Measurements from ENCODE around the gene GPR15.
"Not testable (repeated sequence)": the region's sequence is repeated elsewhere in the genome, so short reads cannot be mapped to it uniquely, and the experiment has no call there.

The GPR15 gene

GRCh38 chr3:98558100-98558827 is 26.5 kb downstream of the GPR15 start:
- no peak for DNase-seq (ENCODE audit: low read depth in 2 of 2)

DNA sequence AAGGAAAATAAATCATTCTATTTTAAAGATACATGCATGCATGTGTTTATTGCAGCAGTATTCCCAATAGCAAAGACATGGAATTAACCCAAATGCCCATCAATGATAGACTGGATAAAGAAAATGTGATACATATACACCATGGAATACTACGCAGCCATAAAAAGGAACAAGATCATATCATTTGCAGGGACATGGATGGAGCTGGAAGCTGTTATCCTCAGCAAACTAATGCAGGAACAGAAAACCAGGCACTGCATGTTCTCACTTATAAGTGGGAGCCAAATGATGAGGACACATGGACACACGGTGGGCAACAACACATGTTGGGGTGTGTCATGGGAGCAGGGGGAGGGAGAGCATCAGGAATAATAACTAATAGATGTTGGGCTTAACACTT is 28.0 kb downstream of the GPR15 start:
- not testable (repeated sequence) for DNase-seq (ENCODE audit: low read depth in 2 of 2)

- DNase-seq (ENCODE audit: low read depth in 2 of 2) = no peak
Observed at GRCh38 chr3:98560911-98561310, 29.1 kb downstream of the GPR15 start.

DNA sequence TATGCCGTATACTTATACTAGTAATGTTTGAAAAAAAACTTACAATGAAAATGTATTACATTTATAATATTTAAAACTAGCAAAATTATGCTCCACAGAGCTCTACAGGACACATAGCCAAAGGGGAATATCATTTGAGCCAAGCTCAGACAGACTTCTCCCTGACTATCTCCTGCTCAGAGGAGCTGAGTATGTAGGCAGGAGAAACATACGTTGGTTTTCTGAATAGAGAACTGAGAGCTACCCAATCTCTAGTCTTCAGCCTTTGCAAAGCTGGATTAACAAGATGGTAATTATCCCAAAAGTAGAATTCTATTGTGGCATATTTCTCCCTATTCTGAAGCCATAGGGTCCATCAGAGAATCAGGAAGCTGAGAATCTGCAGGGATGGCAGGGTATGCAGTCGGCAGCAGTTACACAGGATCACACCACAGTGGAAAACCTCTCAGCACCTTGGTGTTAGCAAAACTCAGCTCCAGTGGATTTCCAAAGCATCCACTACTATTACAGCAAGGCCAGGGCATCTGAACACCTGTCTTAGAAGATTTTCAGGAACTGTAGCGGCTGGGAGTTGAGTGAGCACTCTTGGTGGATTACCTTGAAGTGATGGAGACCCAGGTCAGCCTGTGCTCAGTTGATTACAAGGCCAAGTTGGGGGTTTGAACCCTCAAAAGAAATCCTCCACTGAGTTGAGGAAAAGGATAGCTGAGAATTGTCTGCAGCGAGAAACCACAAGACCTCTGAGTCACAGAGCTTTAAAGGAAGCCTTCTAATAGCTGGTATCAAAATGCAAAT is 30.1 kb downstream of the GPR15 start:
- no peak for DNase-seq (ENCODE audit: low read depth in 2 of 2)

DNA sequence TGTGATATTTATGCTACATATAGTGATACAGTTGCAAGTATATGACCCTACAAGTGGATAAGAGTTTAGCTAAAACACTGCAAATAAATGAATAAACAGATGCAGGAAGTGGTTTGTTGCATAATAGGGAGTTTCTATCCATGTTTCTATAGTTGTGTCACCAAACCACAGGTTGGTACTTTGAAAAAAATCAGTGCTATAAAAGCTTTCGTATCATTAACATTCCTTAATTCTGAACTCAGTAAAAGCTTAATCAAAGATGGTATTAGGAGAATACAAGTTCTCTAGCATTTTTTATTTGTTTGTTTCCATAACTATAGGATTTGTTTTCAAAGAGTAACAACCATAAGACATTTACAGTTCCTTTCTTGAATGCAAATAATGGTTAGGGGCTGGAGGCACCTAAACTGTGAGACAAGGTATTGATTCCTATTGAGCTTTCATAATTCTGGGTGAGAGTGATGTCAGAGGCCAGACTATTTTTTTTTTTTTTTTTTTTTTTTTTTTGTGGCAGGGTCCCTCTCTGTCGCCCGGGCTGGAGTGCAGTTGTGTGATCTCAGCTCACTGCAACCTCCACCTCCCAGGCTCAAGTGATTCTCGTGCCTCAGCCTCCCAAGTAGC is 32.0 kb downstream of the GPR15 start:
- no peak for DNase-seq (ENCODE audit: low read depth in 2 of 2)

DNA sequence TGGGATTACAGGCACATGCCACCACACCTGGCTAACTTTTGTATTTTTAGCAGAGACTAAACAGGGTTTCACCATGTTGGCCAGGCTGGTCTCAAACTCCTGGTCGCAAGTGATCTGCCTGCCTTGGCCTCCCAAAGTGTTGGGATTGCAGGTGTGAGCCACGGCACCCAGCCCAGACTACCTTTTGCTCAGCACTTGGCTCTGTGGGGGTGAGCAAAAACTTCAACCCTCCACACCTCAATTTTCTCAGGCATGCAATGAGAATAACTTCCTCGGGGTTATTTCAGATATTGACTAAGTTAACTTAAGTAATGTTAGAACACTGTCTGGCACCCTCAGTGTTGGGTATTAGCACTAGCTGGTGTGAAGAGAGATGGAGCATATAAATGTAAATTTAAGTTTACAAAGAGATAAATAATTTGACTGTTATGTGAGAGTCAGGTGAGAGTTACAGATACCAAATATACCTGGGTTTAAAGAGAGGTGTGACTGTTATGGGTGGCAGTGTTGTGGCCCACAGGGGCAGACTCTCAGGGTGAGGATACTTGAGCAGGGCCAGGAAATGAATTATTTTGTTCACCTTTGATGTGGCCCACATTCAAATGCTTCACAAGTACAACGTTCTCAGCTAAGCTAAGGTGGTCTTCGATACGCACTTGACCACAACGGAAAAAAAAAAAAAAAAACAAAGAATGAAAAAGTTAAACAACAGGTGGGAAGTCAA is 32.7 kb downstream of the GPR15 start:
- DNase-seq (ENCODE audit: low read depth in 2 of 2) = no peak

GRCh38 chr3:98565237-98565643 is 33.5 kb downstream of the GPR15 start:
- no peak for DNase-seq (ENCODE audit: low read depth in 2 of 2)

GRCh38 chr3:98565843-98566242 is 34.1 kb downstream of the GPR15 start:
- no peak for DNase-seq (ENCODE audit: low read depth in 2 of 2)

DNA sequence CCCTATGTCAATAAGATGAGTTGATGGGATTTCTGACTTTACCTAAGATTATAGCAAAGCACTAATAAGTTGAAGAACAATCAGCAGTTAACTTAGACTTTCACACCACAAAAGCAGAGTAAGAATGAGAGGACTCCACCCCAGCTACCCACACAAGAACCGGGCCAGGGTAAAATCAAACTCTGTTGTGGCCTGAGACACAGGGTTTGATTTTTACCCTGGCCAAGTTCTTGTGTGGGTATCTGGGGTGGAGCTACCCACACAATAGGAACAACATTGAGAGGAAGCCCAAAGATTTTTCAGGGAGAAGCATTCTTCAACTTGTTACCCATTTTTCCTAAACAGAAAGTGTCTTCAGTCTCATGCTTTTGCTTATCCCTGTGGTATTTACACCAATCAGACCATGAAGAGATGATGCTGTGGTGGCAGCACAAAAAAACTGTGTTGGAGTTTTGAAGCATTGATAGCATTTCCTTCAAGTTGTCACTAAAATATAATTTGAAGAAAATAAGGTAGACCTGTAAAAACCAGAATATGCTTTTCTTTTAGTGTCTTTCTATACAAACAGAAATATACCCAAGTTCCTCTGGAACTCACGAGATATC is 36.0 kb downstream of the GPR15 start:
- no peak for DNase-seq (ENCODE audit: low read depth in 2 of 2)

- DNase-seq (ENCODE audit: low read depth in 2 of 2) = no peak
Observed at GRCh38 chr3:98568402-98568801, 36.6 kb downstream of the GPR15 start.

- DNase-seq (ENCODE audit: low read depth in 2 of 2) = no peak
Observed at GRCh38 chr3:98573181-98573728, 41.5 kb downstream of the GPR15 start.

DNA sequence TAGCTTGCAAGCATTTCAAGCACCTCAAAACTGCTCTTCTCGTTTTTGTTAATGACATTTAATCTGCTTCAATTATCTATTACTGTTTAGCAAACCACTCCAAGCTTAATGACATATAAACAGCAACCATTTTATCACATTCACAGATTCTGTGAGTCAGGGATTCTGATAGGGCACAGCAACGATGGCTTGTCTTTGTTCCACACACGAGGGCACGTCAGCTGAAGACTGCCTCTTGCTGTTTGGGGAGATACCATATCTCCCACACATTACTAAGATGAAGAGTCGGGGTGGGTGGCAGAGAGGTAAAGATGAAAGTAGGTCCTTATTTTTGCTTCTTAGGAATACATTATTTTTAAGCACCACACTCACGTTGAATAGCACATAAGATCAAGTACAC is 42.4 kb downstream of the GPR15 start:
- no peak for DNase-seq (ENCODE audit: low read depth in 2 of 2)

DNA sequence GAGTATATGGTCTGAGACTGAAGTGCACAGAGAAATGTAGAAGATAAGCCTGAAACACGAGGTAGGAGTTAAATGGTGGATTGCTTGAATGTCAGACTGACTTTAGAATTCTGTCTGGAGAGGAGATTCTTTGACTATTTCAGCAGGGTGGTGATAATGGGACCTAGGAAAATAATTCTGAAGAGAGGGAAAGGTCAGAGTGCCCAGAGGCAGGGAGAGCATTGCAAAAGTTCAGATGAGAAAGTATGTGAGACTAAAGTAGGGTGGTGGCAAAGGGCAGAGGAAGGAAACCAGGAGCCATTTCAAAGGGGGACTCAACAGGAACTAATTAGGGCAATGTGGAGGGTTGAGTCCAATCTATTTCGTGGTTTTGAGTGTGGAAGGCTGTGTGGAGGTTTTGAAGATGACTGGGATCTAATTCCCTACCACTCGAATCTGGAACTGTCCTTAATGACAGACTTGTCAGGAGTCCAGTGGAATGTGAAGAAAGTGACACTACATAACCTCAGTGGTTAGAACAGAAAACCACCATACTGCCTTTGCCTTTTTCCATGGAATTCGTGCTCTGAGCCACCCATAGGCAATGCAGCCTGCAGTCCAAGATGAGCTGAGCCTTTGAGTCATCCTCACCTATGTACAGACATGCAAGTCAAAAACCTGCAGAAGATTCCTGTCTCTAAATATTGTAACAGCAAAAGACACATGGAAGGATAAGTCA is 45.6 kb downstream of the GPR15 start:
- DNase-seq (ENCODE audit: low read depth in 2 of 2) = no peak

- no peak for DNase-seq (ENCODE audit: low read depth in 2 of 2)
Observed at GRCh38 chr3:98580401-98581386, 48.9 kb downstream of the GPR15 start.

DNA sequence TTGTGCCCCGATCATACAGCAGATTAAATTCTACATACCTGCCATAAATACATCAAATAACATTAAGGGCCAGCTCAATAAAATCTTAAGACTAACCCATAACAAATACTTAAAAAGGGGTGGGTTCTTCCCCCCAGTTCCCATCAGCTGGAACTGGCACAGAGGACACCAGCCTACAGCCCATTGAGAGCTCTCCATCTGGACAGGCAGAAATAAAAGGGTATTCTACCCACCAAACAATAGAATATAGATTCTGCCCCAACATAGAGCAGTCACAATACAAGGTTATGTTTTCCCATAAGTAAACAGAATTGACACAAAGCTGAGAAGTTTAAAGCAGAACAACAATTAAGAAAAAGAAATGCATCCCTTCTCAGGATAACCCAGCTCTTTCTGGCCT is 49.7 kb downstream of the GPR15 start:
- no peak for DNase-seq (ENCODE audit: low read depth in 2 of 2)

GRCh38 chr3:98582042-98582441 is 50.3 kb downstream of the GPR15 start:
- no peak for DNase-seq (ENCODE audit: low read depth in 2 of 2)

DNA sequence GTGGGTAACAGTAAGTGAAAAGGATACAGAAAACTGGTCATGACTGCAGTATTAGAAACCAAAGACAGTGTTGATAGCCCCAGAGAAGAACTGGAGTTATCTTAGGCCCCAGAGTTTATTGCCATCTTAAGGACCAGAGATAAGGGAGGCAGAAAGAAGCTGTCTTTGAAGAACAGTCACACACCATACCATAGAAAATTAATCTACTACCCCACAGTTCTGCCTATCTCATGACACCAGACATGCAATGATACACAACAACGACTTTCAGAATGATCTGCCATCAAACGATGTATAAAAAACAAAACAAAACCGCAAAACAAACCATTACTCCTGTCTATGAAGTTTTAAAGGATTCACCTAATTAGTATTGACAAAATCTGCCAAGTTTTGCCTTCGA is 52.0 kb downstream of the GPR15 start:
- no peak for DNase-seq (ENCODE audit: low read depth in 2 of 2)

All from stimulated activated CD4-positive, alpha-beta T cell treated with anti-CD3 and anti-CD28 coated beads, Interleukin-15, amount 100 ng/mL, for 48 hours (primary cell).